ENCODE results near the gene COA8.

Gene COA8

GRCh38 chr14:103536693-103537092, 26.1 kb upstream of the COA8 start:
- ChIA-PET CTCF (interaction anchor here (1.1 to 4.2 kb wide), 5 partner anchors 10 to 28 kb away, joined by 3 to 19 read pairs (median 12); no protein-coding TSS in a partner anchor), POLR2A (no interaction called here)
- TF ChIP-seq CTCF (IDR thresholded peaks at IDR 0.05; ENCODE audit: control extremely low read depth, extremely low read depth, low read depth, missing control alignments) = no peak
- no peak for DNase-seq (ENCODE audit: extremely low spot score)

- POLR2A ChIA-PET = no interaction called here
- TF ChIP-seq CTCF (IDR thresholded peaks at IDR 0.05; ENCODE audit: control extremely low read depth, extremely low read depth, low read depth, missing control alignments) = no peak
- no peak for DNase-seq (ENCODE audit: extremely low spot score)
These were observed 25.4 kb upstream of the COA8 start for GRCh38 chr14:103537175-103537990.

DNA sequence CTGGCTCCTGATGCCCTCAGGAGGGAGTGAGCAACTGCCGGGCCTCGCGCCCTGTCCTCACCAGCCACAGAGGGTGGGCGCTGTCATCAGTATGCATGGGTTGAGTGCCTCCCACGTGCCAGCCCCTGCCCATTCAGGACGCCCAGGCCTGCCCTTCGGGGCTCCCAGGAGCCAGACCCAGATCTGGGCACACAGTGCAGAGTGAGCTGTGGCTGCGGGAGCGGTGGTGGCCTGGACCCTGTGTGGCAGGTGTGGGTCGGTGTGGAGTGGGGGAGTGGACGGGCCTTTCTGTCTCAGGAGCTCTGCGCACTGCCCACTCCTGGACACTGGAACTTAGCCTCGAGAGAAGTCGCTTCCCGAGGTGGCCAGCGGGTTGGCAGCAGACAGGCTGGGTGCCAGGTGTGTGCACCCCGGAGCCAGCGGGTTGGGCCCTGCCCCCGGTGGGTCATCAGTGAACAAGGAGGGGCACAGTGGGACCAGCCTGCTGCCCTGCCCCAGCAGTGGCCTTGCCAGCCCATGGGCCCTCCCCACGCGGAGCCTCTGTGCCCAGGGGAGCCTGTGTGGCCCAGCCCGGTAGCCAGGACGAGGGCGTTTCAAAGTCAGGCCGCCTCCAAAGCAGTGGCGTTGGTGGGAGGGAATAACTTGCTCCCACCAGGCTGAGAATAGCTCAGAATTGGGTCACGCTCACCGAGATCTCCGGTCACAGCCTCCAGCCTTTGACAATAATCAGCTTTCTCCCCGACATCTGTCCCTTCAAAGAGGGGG, 24.3 kb upstream of the COA8 start:
- CTCF ChIA-PET = interaction anchor here (0.9 to 4.2 kb wide), 3 partner anchors 8 to 20 kb away, joined by 3 to 19 read pairs (median 17); no protein-coding TSS in a partner anchor
- TF ChIP-seq CTCF (IDR thresholded peaks at IDR 0.05; ENCODE audit: control extremely low read depth, extremely low read depth, low read depth, missing control alignments) = no peak
- POLR2A ChIA-PET = no interaction called here
- no peak for DNase-seq (ENCODE audit: extremely low spot score)

More at GRCh38 chr14:103537175-103537990, 25.4 kb upstream of the COA8 start:
- CTCF ChIA-PET = interaction anchor here (1.3 to 4.2 kb wide), 3 partner anchors 10 to 19 kb away, joined by 3 to 19 read pairs (median 17); no protein-coding TSS in a partner anchor

DNA sequence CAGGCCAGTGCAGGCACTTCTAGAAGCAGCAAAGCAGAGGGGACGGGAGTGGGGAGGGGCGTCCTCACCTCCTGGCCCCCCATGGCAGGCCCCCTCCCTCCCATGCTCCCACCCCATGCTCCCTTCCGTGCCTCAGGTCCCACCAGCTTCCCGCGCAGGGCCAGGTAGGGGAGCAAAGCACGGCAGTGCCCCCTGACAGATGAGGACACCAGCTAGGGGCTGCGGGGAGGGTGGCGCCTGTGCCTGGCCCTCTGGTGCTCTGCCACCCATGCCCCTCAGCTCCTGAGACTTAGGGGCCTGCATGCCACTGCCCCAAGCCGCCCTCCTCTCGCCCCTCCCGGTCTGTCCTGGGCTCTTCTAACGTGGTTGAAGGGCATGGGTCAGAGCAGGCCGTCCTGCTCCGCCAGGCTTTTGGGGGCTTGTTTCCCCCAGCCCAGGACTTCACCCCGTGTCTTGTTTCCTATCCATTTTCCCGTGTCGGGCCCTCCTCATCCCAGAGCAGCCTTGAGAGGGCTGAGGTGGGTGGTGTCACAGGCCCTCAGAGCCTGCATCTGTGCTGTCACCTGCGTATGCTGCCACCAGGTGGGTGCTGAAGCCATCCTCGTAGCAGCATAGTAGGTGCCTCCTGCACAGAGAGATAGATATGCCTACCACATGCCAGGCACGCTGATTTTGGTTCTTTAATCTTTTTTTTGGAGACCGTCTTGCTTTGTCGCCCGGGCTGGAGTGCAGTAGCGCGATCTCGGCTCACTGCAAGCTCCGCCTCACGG, 23.5 kb upstream of the COA8 start:
- CTCF ChIA-PET = interaction anchor here (0.9 to 4.2 kb wide), 3 partner anchors 8 to 21 kb away, joined by 3 to 19 read pairs (median 17); no protein-coding TSS in a partner anchor
- peak; percentile 5 for TF ChIP-seq CTCF (IDR thresholded peaks at IDR 0.05; ENCODE audit: control extremely low read depth, extremely low read depth, low read depth, missing control alignments)
- no peak for DNase-seq (ENCODE audit: extremely low spot score)
- POLR2A ChIA-PET = interaction anchor here (0.6 kb wide), 1 partner anchor 17 kb away, joined by 3 read pairs; no protein-coding TSS in a partner anchor

- ChIA-PET POLR2A (no interaction called here), CTCF (interaction anchor here (1.6 to 14.9 kb wide), 2 partner anchors 22 to 35 kb away, joined by 3 to 214 read pairs; partner anchors contain the start of gene CKB)
- no peak for TF ChIP-seq CTCF (IDR thresholded peaks at IDR 0.05; ENCODE audit: control extremely low read depth, extremely low read depth, low read depth, missing control alignments)
- DNase-seq (ENCODE audit: extremely low spot score) = no peak
These were observed 21.7 kb upstream of the COA8 start for GRCh38 chr14:103540821-103541708.
